Endometrium (tissue), 2 donors: ENCODE data around the gene CLCF1.

ENCODE experiments used
- FAIRE-seq: peaks from 2 replicates; lab custom pipeline; 2012; peaks lifted over from hg19 to GRCh38; lab: Jason Lieb, UNC
- donor health status: control.
- donor health status: control.

CLCF1 gene

GRCh38 chr11:67374571-67375281 is 1.3 kb upstream of the CLCF1 start:
- FAIRE-seq, result no peak

GRCh38 chr11:67373648-67374570 is 511 bp upstream of the CLCF1 start:
- no peak for FAIRE-seq

GRCh38 chr11:67372321-67372992 is 941 bp downstream of the CLCF1 start:
- no peak for FAIRE-seq

- FAIRE-seq, result no peak
Observed at GRCh38 chr11:67371911-67372320, 1.5 kb downstream of the CLCF1 start.

- FAIRE-seq, result no peak
Observed at GRCh38 chr11:67371189-67371910, 2.0 kb downstream of the CLCF1 start.

- FAIRE-seq, result no peak
Observed at GRCh38 chr11:67370351-67371076, 2.9 kb downstream of the CLCF1 start.

GRCh38 chr11:67369801-67370284 is 3.6 kb downstream of the CLCF1 start:
- no peak for FAIRE-seq

GRCh38 chr11:67369275-67369674 is 4.1 kb downstream of the CLCF1 start:
- FAIRE-seq, result no peak

- FAIRE-seq, result no peak
Observed at GRCh38 chr11:67368621-67369020, 4.8 kb downstream of the CLCF1 start.

- FAIRE-seq, result no peak
Observed at GRCh38 chr11:67367761-67368227, 5.6 kb downstream of the CLCF1 start.

- FAIRE-seq, result no peak
Observed at GRCh38 chr11:67366961-67367760, 6.2 kb downstream of the CLCF1 start.

GRCh38 chr11:67366546-67366945 is 6.9 kb downstream of the CLCF1 start:
- no peak for FAIRE-seq

- FAIRE-seq, result no peak
Observed at GRCh38 chr11:67365736-67366444, 7.5 kb downstream of the CLCF1 start.

- no peak for FAIRE-seq
Observed at GRCh38 chr11:67364783-67365722, 8.3 kb downstream of the CLCF1 start.

- FAIRE-seq, result no peak
Observed at GRCh38 chr11:67364169-67364568, 9.2 kb downstream of the CLCF1 start.

GRCh38 chr11:67357831-67358670 is 15.3 kb downstream of the CLCF1 start:
- FAIRE-seq, result no peak

GRCh38 chr11:67356864-67357561 is 16.4 kb downstream of the CLCF1 start:
- no peak for FAIRE-seq
